SK-N-SH (cell line): ENCODE measurements around the gene SHB. TPM values are rescaled to one million over a fixed set of nuclear protein-coding genes. Genes with fewer than 3 reads are reported as not detected.

ENCODE experiments used
- CTCF ChIA-PET: fragments of 300-600, 350-600 bp; formaldehyde crosslinking; extraction: SDS; loops from one replicate; lab custom pipeline; 2021; lab: Yijun Ruan, JAX
- POLR2A ChIA-PET: fragments of 350-600 bp; sonication (Branson Sonifier 250); formaldehyde crosslinking; extraction: SDS; loops from one replicate; lab custom pipeline; 2020; ENCODE audit warnings: antibody characterized with exemption, inconsistent platforms; lab: Yijun Ruan, JAX
- DNase-seq: peaks from one replicate; pipeline ENCODE4 v3.0.0; 2012
- H2AFZ ChIP-seq: fragments of 200-600 bp; sonication (generic); 2 replicates; pipeline ENCODE4 v1.8.1; 2016; ENCODE audit warnings: antibody characterized with exemption, mild to moderate bottlenecking, low read depth
- H3F3A ChIP-seq: fragments of 200-600 bp; sonication (generic); replicated peaks from 2 replicates; pipeline ENCODE3; 2016; ENCODE audit warnings: antibody characterized with exemption, mild to moderate bottlenecking; ENCODE audit not compliant: insufficient read depth
- H3K27ac ChIP-seq, 2 experiments: fragments of 200-500 bp in 1 of 2; fragments of 200-600 bp in 1 of 2; sonication (Bioruptor generic) in 1 of 2; sonication (generic), shearing (Covaris generic) in 1 of 2; 2 replicates each; pipeline versions ENCODE4 v1.5.1 to v1.6.1; 2014 to 2016; ENCODE audit warnings: low read depth in 2 of 2, inconsistent platforms in 1 of 2, low read length in 1 of 2, mild to moderate bottlenecking in 1 of 2, mixed read lengths in 1 of 2
- H3K27me3 ChIP-seq: fragments of 200-600 bp; sonication (generic), shearing (Covaris generic); 2 replicates; pipeline ENCODE4 v1.6.1; 2016; ENCODE audit warnings: mixed run types; ENCODE audit not compliant: insufficient read depth
- H3K36me3 ChIP-seq, 2 experiments: fragments of 200-500 bp in 1 of 2; fragments of 200-600 bp in 1 of 2; sonication (Bioruptor generic) in 1 of 2; sonication (generic) in 1 of 2; replicated peaks in 1 of 2; 2 replicates each; pipeline versions ENCODE3 to v1.5.1; 2014 to 2016; ENCODE audit warnings: low read length in 1 of 2, mild to moderate bottlenecking in 1 of 2; ENCODE audit not compliant: insufficient read depth in 2 of 2, control insufficient read depth in 1 of 2
- H3K4me1 ChIP-seq, 2 experiments: fragments of 200-500 bp in 1 of 2; fragments of 200-600 bp in 1 of 2; sonication (Bioruptor generic) in 1 of 2; sonication (generic), shearing (Covaris generic) in 1 of 2; 2 replicates each; pipeline versions ENCODE4 v1.5.1 to v1.6.1; 2014 to 2016; ENCODE audit warnings: low read depth in 1 of 2, low read length in 1 of 2, mixed run types in 1 of 2; ENCODE audit not compliant: insufficient read depth in 2 of 2, control insufficient read depth in 1 of 2
- H3K4me2 ChIP-seq: fragments of 200-600 bp; sonication (generic), shearing (Covaris generic); 2 replicates; pipeline ENCODE4 v1.6.1; 2017; ENCODE audit warnings: mixed run types
- H3K4me3 ChIP-seq, 2 experiments: fragments of 200-500 bp in 1 of 2; fragments of 200-600 bp in 1 of 2; sonication (Bioruptor generic) in 1 of 2; sonication (generic), shearing (Covaris generic) in 1 of 2; 2 replicates each; pipeline versions ENCODE4 v1.5.1 to v1.8.1; 2014 to 2016; ENCODE audit warnings: low read depth in 2 of 2, inconsistent platforms in 1 of 2, low read length in 1 of 2, mild to moderate bottlenecking in 1 of 2, mixed read lengths in 1 of 2, moderate library complexity in 1 of 2
- H3K79me2 ChIP-seq: fragments of 200-600 bp; sonication (generic); 2 replicates; pipeline ENCODE4 v1.8.1; 2017; ENCODE audit warnings: mild to moderate bottlenecking; ENCODE audit not compliant: insufficient read depth
- H3K9ac ChIP-seq: fragments of 200-600 bp; sonication (generic); 2 replicates; pipeline ENCODE4 v1.6.1; 2017; ENCODE audit warnings: mixed run types
- H3K9me2 ChIP-seq: fragments of 200-600 bp; sonication (generic); 2 replicates; pipeline ENCODE4 v1.6.1; 2017; ENCODE audit warnings: mixed run types
- H3K9me3 ChIP-seq: fragments of 200-600 bp; sonication (generic); 2 replicates; pipeline ENCODE4 v1.6.1; 2017; ENCODE audit warnings: mixed run types, mild to moderate bottlenecking, moderate library complexity
- H4K20me1 ChIP-seq: fragments of 200-600 bp; sonication (generic); 2 replicates; pipeline ENCODE4 v1.6.1; 2017; ENCODE audit warnings: mild to moderate bottlenecking, mixed run types; ENCODE audit not compliant: insufficient read depth
- EZH2phosphoT487 ChIP-seq: fragments of 200-600 bp; sonication (generic); IDR thresholded peaks from 2 replicates; pipeline ENCODE4 v1.6.1; 2017; ENCODE audit warnings: low read depth, mixed run types, mild to moderate bottlenecking, antibody characterized with exemption, moderate library complexity, borderline replicate concordance
- JUND ChIP-seq: IDR thresholded peaks from 2 replicates; pipeline ENCODE4 v1.4.0; 2012
- NFIC ChIP-seq: IDR thresholded peaks from 2 replicates; pipeline ENCODE4 v1.4.0; 2012; ENCODE audit warnings: borderline replicate concordance
- POLR2AphosphoS5 ChIP-seq: IDR thresholded peaks from 2 replicates; pipeline ENCODE4 v1.6.1; 2012; ENCODE audit warnings: low read depth, low read length
- RCOR1 ChIP-seq: fragments of 150-350 bp; IDR thresholded peaks from 2 replicates; pipeline ENCODE4 v1.6.1; 2017; ENCODE audit warnings: antibody characterized with exemption, low read length
- SIN3A ChIP-seq: IDR thresholded peaks from 2 replicates; pipeline ENCODE4 v1.6.1; 2012; ENCODE audit warnings: low read depth, mild to moderate bottlenecking, low read length, moderate library complexity, borderline replicate concordance
- WGBS: methylation state at CpG from one replicate; pipeline ENCODE4 v1.1.6; 2017; ENCODE audit warnings: low lambda C conversion rate; 5-methylcytosine and 5-hydroxymethylcytosine counted together
- polyA plus RNA-seq, 3 experiments: library from polyadenylated mRNA; depleted of rRNA; stranded (reverse); fragments of >200 nt; gene quantifications; 2 replicates each; pipeline ENCODE4 v1.2.3, GENCODE V29; 2012
- TF ChIP-seq, protein P1 (sequence below): IDR thresholded peaks from 2 replicates; pipeline ENCODE4 v1.4.0; 2012; ENCODE audit warnings: low read depth
- TF ChIP-seq, protein P2 (sequence below): fragments of 200-600 bp; sonication (generic); IDR thresholded peaks from 2 replicates; pipeline ENCODE4 v1.6.1; 2017; ENCODE audit warnings: antibody characterized with exemption, mild to moderate bottlenecking, moderate library complexity
- TF ChIP-seq, protein P3 (sequence below): IDR thresholded peaks from 2 replicates; pipeline ENCODE4 v1.4.0; 2012; ENCODE audit warnings: low read depth, borderline replicate concordance

The SHB gene
- polyA plus RNA-seq, 1 of the 3 experiments (the other 2 are of a cell fraction): 26.0 TPM

DNA sequence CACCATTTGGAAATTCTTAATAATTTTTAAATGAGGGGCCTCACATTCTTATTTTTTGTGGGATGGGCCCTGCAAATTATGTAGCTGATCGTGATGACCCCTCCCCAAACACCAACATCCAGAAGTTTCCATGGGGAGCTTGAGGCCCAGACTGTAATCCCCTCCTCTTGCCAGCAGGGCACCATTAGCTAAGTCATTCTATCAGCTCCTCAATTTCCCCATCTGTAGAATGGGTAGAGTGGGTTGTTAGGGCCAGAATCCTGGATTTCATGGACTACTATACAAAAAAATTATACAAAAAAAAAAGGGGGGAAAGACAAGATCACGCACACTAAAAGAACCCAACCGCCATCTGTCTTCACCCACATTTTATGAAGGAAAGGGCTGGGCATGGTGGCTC is 38.4 kb downstream of the SHB start:
- Histone ChIP-seq H3K9me2 (no peaks in the 10 kb centered on the region), H3K9me3 (no peaks in the 10 kb centered on the region), H2AFZ (no peak overlapping the region), H3K27me3 (no peaks in the 10 kb centered on the region), H3F3A (peaks cover 35% of the 10 kb centered on the region), H3K9ac (no peak overlapping the region), H3K36me3 (peaks cover 0 to 2% of the 10 kb centered on the region in 2 experiments), H3K4me3 (no peak overlapping the region), H3K27ac (peak overlapping the region in 1 of 2 experiments; percentile 100; a peak in 1 of 4 replicates), H4K20me1 (no peaks in the 10 kb centered on the region), H3K79me2 (peaks cover 94% of the 10 kb centered on the region), H3K4me2 (no peak overlapping the region), H3K4me1 (peaks cover 50 to 54% of the 10 kb centered on the region in 2 experiments)
- TF ChIP-seq, protein P1, sequence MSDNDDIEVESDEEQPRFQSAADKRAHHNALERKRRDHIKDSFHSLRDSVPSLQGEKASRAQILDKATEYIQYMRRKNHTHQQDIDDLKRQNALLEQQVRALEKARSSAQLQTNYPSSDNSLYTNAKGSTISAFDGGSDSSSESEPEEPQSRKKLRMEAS: no peak
- TF ChIP-seq, protein P2, sequence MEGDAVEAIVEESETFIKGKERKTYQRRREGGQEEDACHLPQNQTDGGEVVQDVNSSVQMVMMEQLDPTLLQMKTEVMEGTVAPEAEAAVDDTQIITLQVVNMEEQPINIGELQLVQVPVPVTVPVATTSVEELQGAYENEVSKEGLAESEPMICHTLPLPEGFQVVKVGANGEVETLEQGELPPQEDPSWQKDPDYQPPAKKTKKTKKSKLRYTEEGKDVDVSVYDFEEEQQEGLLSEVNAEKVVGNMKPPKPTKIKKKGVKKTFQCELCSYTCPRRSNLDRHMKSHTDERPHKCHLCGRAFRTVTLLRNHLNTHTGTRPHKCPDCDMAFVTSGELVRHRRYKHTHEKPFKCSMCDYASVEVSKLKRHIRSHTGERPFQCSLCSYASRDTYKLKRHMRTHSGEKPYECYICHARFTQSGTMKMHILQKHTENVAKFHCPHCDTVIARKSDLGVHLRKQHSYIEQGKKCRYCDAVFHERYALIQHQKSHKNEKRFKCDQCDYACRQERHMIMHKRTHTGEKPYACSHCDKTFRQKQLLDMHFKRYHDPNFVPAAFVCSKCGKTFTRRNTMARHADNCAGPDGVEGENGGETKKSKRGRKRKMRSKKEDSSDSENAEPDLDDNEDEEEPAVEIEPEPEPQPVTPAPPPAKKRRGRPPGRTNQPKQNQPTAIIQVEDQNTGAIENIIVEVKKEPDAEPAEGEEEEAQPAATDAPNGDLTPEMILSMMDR: peak; percentile 28; the same call in 1 of the 2 replicates
- DNase-seq: no peak
- CTCF ChIA-PET: interaction anchor here (0.9 kb wide), 1 partner anchor 11 kb away, joined by 3 read pairs; no protein-coding TSS in a partner anchor
- POLR2A ChIA-PET: no interaction called here
- WGBS: 94% methylated on average over 3 of the region's 3 CpGs

DNA sequence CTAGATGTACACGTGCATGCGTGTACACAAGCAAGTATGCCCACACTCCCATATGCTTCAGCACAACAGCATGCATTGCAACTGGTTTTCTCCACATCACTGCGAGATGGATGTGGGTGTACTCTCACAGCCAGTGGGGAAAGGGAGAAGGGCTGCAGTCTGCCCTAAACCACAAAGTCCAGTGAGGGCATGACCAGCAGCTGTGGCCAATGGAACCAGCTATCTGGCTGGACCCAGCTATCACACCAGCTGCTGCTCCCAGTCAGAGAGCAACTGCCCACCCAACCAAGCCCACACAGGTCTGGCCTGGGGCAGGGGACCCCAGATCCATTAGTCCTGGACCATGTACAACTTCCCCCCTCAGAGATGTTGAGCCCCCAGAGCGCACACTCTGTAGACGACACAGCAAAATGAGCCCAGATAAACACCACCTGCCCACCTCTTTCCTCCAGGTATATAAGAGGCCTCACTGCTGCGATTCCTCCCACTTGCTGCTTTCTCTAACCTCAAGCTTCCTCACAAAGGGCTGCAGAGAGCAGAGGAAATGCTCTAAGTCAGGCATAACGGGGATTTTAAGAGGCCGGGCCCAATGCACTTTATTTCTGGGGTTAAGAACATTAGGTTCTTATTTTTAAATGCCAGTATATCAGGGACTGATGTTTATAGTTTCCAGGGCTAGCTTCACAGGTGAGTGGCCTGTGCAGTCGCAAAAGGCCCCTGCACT is 39.0 kb downstream of the SHB start:
- no peak overlapping the region for H3K4me3 ChIP-seq
- no peaks in the 10 kb centered on the region for H3K27me3 ChIP-seq
- ChIA-PET CTCF (no interaction called here), POLR2A (no interaction called here)
- no peak overlapping the region for H3K4me2 ChIP-seq
- 97% methylated on average over 8 of the region's 9 CpGs for WGBS
- TF ChIP-seq EZH2phosphoT487 (no peak), POLR2AphosphoS5 (no peak), JUND (no peak), NFIC (no peak), SIN3A (no peak), RCOR1 (no peak)
- TF ChIP-seq, protein P2: no peak
- TF ChIP-seq, protein P3, sequence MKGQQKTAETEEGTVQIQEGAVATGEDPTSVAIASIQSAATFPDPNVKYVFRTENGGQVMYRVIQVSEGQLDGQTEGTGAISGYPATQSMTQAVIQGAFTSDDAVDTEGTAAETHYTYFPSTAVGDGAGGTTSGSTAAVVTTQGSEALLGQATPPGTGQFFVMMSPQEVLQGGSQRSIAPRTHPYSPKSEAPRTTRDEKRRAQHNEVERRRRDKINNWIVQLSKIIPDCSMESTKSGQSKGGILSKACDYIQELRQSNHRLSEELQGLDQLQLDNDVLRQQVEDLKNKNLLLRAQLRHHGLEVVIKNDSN: no peak
- H3K4me1 ChIP-seq: peaks cover 51 to 60% of the 10 kb centered on the region in 2 experiments
- H3K27ac ChIP-seq: peak overlapping the region in 1 of 2 experiments; percentile 100; a peak in 2 of 4 replicates
- H3K79me2 ChIP-seq: peaks cover 94% of the 10 kb centered on the region
- no peaks in the 10 kb centered on the region for H3K9me2 ChIP-seq
- H3K9ac ChIP-seq: no peak overlapping the region
- DNase-seq: no peak
- no peak overlapping the region for H2AFZ ChIP-seq
- peaks cover 35% of the 10 kb centered on the region for H3F3A ChIP-seq
- peaks cover 0 to 2% of the 10 kb centered on the region in 2 experiments for H3K36me3 ChIP-seq
- H4K20me1 ChIP-seq: no peaks in the 10 kb centered on the region
- H3K9me3 ChIP-seq: no peaks in the 10 kb centered on the region
